ENCODE data around the gene METTL18. TPM values are rescaled to one million over a fixed set of nuclear protein-coding genes. Genes with fewer than 3 reads are reported as not detected.
A peak's percentile ranks its signal among the peaks of the same experiment; 100 is the strongest.

Gene METTL18
- 10 to 100 TPM in 1 of 4 donors, 1 to 10 TPM in 3; 2.8 to 10.1 (median 4.7) TPM for total RNA-seq

DNA sequence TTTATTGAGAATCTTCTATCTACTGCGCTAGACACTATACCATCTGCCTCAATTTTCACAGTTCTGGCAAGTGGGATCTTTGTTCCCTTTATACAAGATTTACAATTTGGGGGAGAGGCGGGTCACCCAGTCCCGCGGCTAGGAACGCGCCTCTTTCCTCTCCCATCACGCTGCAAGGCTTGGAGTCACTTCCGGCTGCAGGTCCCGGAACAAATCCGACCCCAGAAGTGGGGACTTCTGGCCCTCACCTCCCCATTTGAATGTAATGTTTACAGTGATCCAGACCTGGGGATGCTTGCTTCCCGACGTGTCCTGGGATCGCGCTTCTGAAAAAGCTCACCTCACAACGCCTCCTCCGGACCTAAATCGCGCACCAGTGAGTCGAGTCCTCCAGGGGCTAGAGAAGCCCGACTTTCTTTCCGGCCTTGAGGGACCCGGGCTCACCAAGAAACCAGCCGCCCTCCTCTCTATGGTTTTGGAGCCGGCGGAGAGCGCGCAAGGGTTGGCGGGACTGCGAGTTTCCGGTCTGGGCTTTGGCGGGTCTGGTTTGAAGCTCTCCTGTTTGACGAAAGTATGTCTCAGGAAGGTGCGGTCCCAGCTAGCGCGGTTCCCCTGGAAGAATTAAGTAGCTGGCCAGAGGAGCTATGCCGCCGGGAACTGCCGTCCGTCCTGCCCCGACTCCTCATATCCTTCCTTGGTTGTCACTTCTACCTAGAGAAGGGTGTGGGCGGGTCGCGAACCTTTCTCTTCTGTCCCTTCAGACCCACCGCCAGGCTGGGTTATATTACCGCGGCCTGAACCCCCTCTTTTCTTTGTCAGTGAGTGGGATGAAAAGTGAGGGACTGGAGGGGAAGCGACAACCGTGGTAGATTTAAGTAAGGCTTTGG is at the start of gene METTL18:
METTL18 (minus strand) TSS at position 378 of the 887 bp plus-strand sequence. CDS start 1,212 bp downstream, outside the sequence.
- WGBS, 2 donors: 0% methylated on average over 32 to 46 of the region's 48 CpGs
- intact Hi-C loops (cut with DNase I; ENCODE audit: low total_unique reads): no loop called here
- TF ChIP-seq, protein P1, sequence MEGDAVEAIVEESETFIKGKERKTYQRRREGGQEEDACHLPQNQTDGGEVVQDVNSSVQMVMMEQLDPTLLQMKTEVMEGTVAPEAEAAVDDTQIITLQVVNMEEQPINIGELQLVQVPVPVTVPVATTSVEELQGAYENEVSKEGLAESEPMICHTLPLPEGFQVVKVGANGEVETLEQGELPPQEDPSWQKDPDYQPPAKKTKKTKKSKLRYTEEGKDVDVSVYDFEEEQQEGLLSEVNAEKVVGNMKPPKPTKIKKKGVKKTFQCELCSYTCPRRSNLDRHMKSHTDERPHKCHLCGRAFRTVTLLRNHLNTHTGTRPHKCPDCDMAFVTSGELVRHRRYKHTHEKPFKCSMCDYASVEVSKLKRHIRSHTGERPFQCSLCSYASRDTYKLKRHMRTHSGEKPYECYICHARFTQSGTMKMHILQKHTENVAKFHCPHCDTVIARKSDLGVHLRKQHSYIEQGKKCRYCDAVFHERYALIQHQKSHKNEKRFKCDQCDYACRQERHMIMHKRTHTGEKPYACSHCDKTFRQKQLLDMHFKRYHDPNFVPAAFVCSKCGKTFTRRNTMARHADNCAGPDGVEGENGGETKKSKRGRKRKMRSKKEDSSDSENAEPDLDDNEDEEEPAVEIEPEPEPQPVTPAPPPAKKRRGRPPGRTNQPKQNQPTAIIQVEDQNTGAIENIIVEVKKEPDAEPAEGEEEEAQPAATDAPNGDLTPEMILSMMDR (IDR thresholded peaks at IDR 0.05): no peak
- TF ChIP-seq POLR2A (IDR thresholded peaks at IDR 0.05): no peak
- peak within 1 kb of the TSS; percentile 72 for H3K4me3 ChIP-seq (ENCODE audit: low read depth, poor library complexity, severe bottlenecking)
- peak; percentile 91 to 97 for DNase-seq (ENCODE audit: low spot score in 2 of 2)

DNA sequence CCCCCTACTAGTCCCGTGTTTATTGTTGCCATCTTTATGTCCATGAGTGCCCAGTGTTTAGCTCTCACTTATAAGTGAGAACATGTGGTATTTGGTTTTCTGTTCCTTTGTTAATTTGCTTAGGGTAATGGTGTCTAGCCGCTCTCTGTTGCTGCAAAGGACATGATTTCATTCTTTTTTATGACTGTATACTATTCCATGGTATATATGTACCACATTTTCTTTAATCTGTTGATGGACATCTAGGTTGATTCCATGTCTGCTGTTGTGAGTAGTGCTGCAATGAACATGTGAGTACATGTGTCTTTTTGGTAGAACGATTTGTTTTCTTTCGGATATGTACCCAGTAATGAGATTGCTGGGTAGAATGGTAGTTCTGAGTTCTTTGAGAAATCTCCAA is 44.2 kb upstream of the METTL18 start:
- DNase-seq (ENCODE audit: low spot score in 2 of 2): no peak
- intact Hi-C loops (cut with DNase I; ENCODE audit: low total_unique reads): no loop called here
- 73 to 74% methylated on average over 4 of the region's 4 CpGs for WGBS, 2 donors
- TF ChIP-seq, protein P1 (IDR thresholded peaks at IDR 0.05): no peak
- TF ChIP-seq POLR2A (IDR thresholded peaks at IDR 0.05): no peak
- H3K4me3 ChIP-seq (ENCODE audit: low read depth, poor library complexity, severe bottlenecking): no peak overlapping the region

DNA sequence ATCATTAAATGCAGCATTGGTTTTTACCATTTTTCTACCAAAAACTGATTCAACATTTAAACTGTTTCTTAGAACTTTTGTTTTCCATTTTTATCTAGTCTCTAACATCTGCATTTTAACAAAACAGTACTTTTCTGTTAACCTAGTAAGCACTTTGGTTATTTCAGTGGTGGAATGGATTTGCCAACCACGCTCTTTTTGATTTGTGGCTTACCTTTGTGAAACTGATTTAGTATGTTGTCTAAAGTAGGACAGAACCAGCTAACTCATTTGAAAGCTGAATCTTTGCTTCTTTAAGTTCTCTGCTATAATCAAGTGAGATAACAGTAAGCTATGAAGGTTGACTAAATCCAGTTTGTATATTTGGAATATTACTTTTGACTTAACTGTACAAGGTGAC is 41.5 kb upstream of the METTL18 start:
- H3K4me3 ChIP-seq (ENCODE audit: low read depth, poor library complexity, severe bottlenecking): no peak overlapping the region
- TF ChIP-seq, protein P1 (IDR thresholded peaks at IDR 0.05): no peak
- TF ChIP-seq POLR2A (IDR thresholded peaks at IDR 0.05): no peak
- DNase-seq (ENCODE audit: low spot score in 2 of 2): no peak
- WGBS, 2 donors: 100% methylated on average over 1 of the region's 1 CpG
- intact Hi-C loops (cut with DNase I; ENCODE audit: low total_unique reads): no loop called here

DNA sequence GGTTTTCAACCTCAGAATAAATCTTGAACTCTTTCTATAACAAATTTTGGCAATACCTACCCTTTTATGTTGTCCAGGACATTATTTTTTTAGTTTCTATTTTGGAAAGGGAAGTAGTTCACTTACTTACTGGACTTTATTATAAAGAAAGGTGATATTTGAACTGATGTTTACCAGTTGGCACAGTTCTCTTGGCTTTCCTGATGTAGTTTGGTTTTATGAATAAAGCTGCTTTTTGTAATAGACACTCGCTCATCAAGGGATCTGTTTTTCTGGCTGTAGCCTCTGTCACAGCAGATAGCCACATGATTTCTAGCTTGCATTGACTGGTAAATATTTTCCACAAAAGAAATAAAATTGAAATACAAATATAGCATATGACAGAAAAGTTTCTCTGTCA is 40.9 kb upstream of the METTL18 start:
- intact Hi-C loops (cut with DNase I; ENCODE audit: low total_unique reads): no loop called here
- no peak for DNase-seq (ENCODE audit: low spot score in 2 of 2)
- H3K4me3 ChIP-seq (ENCODE audit: low read depth, poor library complexity, severe bottlenecking): no peak overlapping the region
- WGBS, 2 donors: 87 to 88% methylated on average over 1 of the region's 1 CpG
- no peak for TF ChIP-seq POLR2A (IDR thresholded peaks at IDR 0.05)
- TF ChIP-seq, protein P1 (IDR thresholded peaks at IDR 0.05): no peak

DNA sequence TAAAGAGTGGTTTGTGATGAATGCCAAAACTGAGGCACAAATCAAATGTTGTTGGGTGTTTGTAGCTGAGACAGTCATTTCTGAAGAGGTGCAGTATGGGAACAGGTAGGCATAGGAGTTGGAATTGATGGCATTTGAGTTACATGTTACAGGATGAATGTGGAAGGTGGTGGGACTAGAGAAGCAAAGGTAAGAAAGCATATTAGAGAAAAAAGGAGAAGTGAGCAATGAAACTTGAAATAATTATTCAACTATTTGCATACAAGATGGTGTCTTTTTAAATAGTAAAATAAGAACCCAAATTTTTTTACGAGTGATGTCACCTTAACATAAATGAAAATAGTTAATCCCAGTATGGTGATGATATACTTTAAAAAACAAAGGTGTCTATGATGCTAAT is 40.2 kb upstream of the METTL18 start:
- no peak for DNase-seq (ENCODE audit: low spot score in 2 of 2)
- intact Hi-C loops (cut with DNase I; ENCODE audit: low total_unique reads): no loop called here
- TF ChIP-seq, protein P1 (IDR thresholded peaks at IDR 0.05): no peak
- no peak for TF ChIP-seq POLR2A (IDR thresholded peaks at IDR 0.05)
- 94 to 95% methylated on average over 1 of the region's 1 CpG for WGBS, 2 donors
- H3K4me3 ChIP-seq (ENCODE audit: low read depth, poor library complexity, severe bottlenecking): no peak overlapping the region
